HepG2 (cell line): ENCODE data around the gene TMEM151A. TPM values are rescaled to one million over a fixed set of nuclear protein-coding genes. Genes with fewer than 3 reads are reported as not detected.

Experiments used
- ATAC-seq: fragments of 200-7000 bp; cut with Tn5 transposase; 3 replicates; pipeline ENCODE4 v1.9.1; 2020; ENCODE audit warnings: mild to moderate bottlenecking, moderate library complexity
- BruUV-seq: library from RNA; stranded (reverse); fragments of 400-500 nt; replicated peaks from 2 replicates; lab custom pipeline; 2021; lab: Mats Ljungman, UMichigan
- CTCF ChIA-PET: fragments of 300-600 bp; formaldehyde crosslinking; extraction: SDS; loops from one replicate; lab custom pipeline; 2021; ENCODE audit warnings: low total read pairs, inconsistent platforms, low intra/inter-chr PET ratio; lab: Yijun Ruan, JAX
- POLR2A ChIA-PET: fragments of 350-600 bp; sonication (Branson Sonifier 250); formaldehyde crosslinking; loops from one replicate; lab custom pipeline; 2020; ENCODE audit warnings: antibody characterized with exemption, inconsistent platforms; lab: Yijun Ruan, JAX
- DNase-seq: peaks from one replicate; pipeline ENCODE4 v3.0.0-alpha.2; 2015; ENCODE audit warnings: low spot score
- FAIRE-seq: peaks from 3 replicates; lab custom pipeline; 2011; peaks lifted over from hg19 to GRCh38; lab: Jason Lieb, UNC
- H2AFZ ChIP-seq: one replicate; pipeline ENCODE4 v1.6.1; 2011; ENCODE audit warnings: low read length, inconsistent platforms
- H3K27ac ChIP-seq: fragments of 300-600 bp; 3 replicates; pipeline ENCODE4 v1.8.0; 2011; ENCODE audit warnings: mixed run types, mild to moderate bottlenecking, mixed read lengths, low read length, inconsistent platforms; ENCODE audit not compliant: insufficient read depth; ENCODE audit errors: extremely low read length
- H3K27me3 ChIP-seq, 2 experiments: fragments of 200-600 bp in 1 of 2; 2 replicates in 1 of 2; 3 replicates in 1 of 2; pipeline versions ENCODE4 v1.6.0 to v1.8.0; 2011; ENCODE audit warnings: low read length in 2 of 2, mild to moderate bottlenecking in 2 of 2, moderate library complexity in 2 of 2, inconsistent platforms in 1 of 2; ENCODE audit not compliant: insufficient read depth in 2 of 2, control insufficient read depth in 1 of 2
- H3K36me3 ChIP-seq, 2 experiments: fragments of 200-600 bp in 1 of 2; replicated peaks in 1 of 2; 2 replicates in 1 of 2; 3 replicates in 1 of 2; pipeline versions ENCODE4 v1.5.1 to v1.8.0; 2011; ENCODE audit warnings: low read length in 2 of 2, inconsistent platforms in 1 of 2; ENCODE audit not compliant: insufficient read depth in 2 of 2, control insufficient read depth in 1 of 2
- H3K4me1 ChIP-seq: 2 replicates; pipeline ENCODE4 v1.5.1; 2012; ENCODE audit warnings: low read length, inconsistent platforms; ENCODE audit not compliant: insufficient read depth
- H3K4me2 ChIP-seq: 2 replicates; pipeline ENCODE4 v1.6.0; 2011; ENCODE audit warnings: low read depth, low read length, inconsistent platforms
- H3K4me3 ChIP-seq, 3 experiments: fragments of 200-600 bp in 1 of 3; sonication (generic), shearing (Covaris generic) in 1 of 3; replicated peaks in 1 of 3; 2 replicates each; pipeline ENCODE4 v1.5.1; 2011 to 2016; ENCODE audit warnings: low read length in 3 of 3, inconsistent platforms in 2 of 3, low read depth in 2 of 3, mild to moderate bottlenecking in 2 of 3, control low read depth in 1 of 3, mixed read lengths in 1 of 3; ENCODE audit not compliant: insufficient read depth in 1 of 3
- H3K79me2 ChIP-seq: one replicate; pipeline ENCODE4 v1.6.1; 2011; ENCODE audit warnings: low read length, inconsistent platforms; ENCODE audit not compliant: insufficient read depth
- H3K9ac ChIP-seq: 2 replicates; pipeline ENCODE4 v1.6.0; 2011; ENCODE audit warnings: mild to moderate bottlenecking, low read depth, low read length, inconsistent platforms; ENCODE audit not compliant: insufficient read depth
- H3K9me3 ChIP-seq: 2 replicates; pipeline ENCODE4 v1.5.1; 2012; ENCODE audit warnings: mild to moderate bottlenecking, low read length
- H4K20me1 ChIP-seq: 2 replicates; pipeline ENCODE4 v1.6.0; 2011; ENCODE audit warnings: inconsistent platforms, mild to moderate bottlenecking, low read length, moderate library complexity; ENCODE audit not compliant: insufficient read depth
- CBX1 ChIP-seq: IDR thresholded peaks from one replicate; pipeline ENCODE4 v1.6.1; 2016; ENCODE audit warnings: antibody characterized with exemption, low read depth
- CREBL2 ChIP-seq: sonication (generic); formaldehyde crosslinking; IDR thresholded peaks from 2 replicates; pipeline ENCODE4 v1.8.1; 2023; ENCODE audit warnings: missing genetic modification reagents, mild to moderate bottlenecking, borderline replicate concordance
- EEA1 ChIP-seq: sonication (generic); formaldehyde crosslinking; IDR thresholded peaks from 2 replicates; pipeline ENCODE4 v1.5.1; 2020; ENCODE audit warnings: mild to moderate bottlenecking, missing genetic modification reagents, borderline replicate concordance
- HDAC1 ChIP-seq: sonication (generic); formaldehyde crosslinking; IDR thresholded peaks from 2 replicates; pipeline ENCODE4 v1.5.1; 2020; ENCODE audit warnings: mild to moderate bottlenecking, missing genetic modification reagents
- HIVEP1 ChIP-seq: sonication (generic); formaldehyde crosslinking; IDR thresholded peaks from 2 replicates; pipeline ENCODE4 v1.4.0; 2020; ENCODE audit warnings: mild to moderate bottlenecking, missing genetic modification reagents
- SOX5 ChIP-seq: IDR thresholded peaks from 2 replicates; pipeline ENCODE4 v1.6.1; 2016; ENCODE audit warnings: borderline replicate concordance
- ZBTB38 ChIP-seq: sonication (generic); formaldehyde crosslinking; IDR thresholded peaks from 2 replicates; pipeline ENCODE4 v1.5.1; 2020; ENCODE audit warnings: mild to moderate bottlenecking, missing genetic modification reagents
- ZMYM3 ChIP-seq: sonication (generic); formaldehyde crosslinking; IDR thresholded peaks from 2 replicates; pipeline ENCODE4 v1.5.1; 2020; ENCODE audit warnings: mild to moderate bottlenecking, missing genetic modification reagents
- ZNF292 ChIP-seq: sonication (generic); formaldehyde crosslinking; IDR thresholded peaks from 2 replicates; pipeline ENCODE4 v1.8.1; 2022; ENCODE audit warnings: mild to moderate bottlenecking, low read depth, missing genetic modification reagents, borderline replicate concordance
- ZNF331 ChIP-seq: sonication (generic); formaldehyde crosslinking; IDR thresholded peaks from 2 replicates; pipeline ENCODE4 v1.4.0; 2020; ENCODE audit warnings: missing genetic modification reagents
- ZNF512B ChIP-seq: sonication (generic); formaldehyde crosslinking; IDR thresholded peaks from 2 replicates; pipeline ENCODE4 v1.5.1; 2020; ENCODE audit warnings: missing genetic modification reagents, mild to moderate bottlenecking, borderline replicate concordance
- ZNF761 ChIP-seq: sonication (generic); formaldehyde crosslinking; conservative IDR thresholded peaks from 2 replicates; pipeline ENCODE4 v1.4.0; 2020; ENCODE audit warnings: mild to moderate bottlenecking, missing genetic modification reagents
- ZNF850 ChIP-seq: sonication (generic); formaldehyde crosslinking; conservative IDR thresholded peaks from 2 replicates; pipeline ENCODE4 v1.9.0; 2021; ENCODE audit warnings: mild to moderate bottlenecking, missing genetic modification reagents
- WGBS: methylation state at CpG from one replicate; pipeline ENCODE4 v1.1.6; 2017; ENCODE audit warnings: low lambda C conversion rate; 5-methylcytosine and 5-hydroxymethylcytosine counted together
- in situ Hi-C: cut with HindIII; loops from 2 replicates; pipeline ENCODE4 v1.10.0; 2017; ENCODE audit warnings: low pct_unique_long_range_greater_than_20kb; ENCODE audit not compliant: extremely low pct_ligation_motif_present
- intact Hi-C: fragments of 100-400 bp; cut with micrococcal nuclease; formaldehyde crosslinking; loops from one replicate; pipeline ENCODE4 v1.10.0; 2022; ENCODE audit not compliant: unreplicated experiment
- polyA plus RNA-seq, 8 experiments: library from polyadenylated mRNA; depleted of rRNA in 3 of 8; stranded (reverse) in 7 of 8; unstranded in 1 of 8; fragments of >200 nt; fragmentation: Illumina TruSeq in 4 of 8; extraction: Trizol in 4 of 8; gene quantifications; 2 replicates each; pipeline versions ENCODE4 v1.2.1 to v1.2.3, GENCODE V29; 2011 to 2016; ENCODE audit warnings: low read depth in 4 of 8, missing spikeins in 1 of 8, mixed read lengths in 1 of 8; ENCODE audit not compliant: insufficient read depth in 1 of 8
- total RNA-seq, 5 experiments: library from RNA; depleted of rRNA; stranded (reverse); fragments of >200 nt; fragmentation: Illumina TruSeq; extraction: Trizol; gene quantifications; 2 replicates each; pipeline ENCODE4 v1.2.3, GENCODE V29; 2016; ENCODE audit warnings: low read depth in 1 of 5

TMEM151A gene
- total and polyA plus RNA-seq, 2 of the 13 experiments (the other 11 are each of a cell fraction or from before 2014, with no cell fraction given) = 0.18 to 0.33 TPM

DNA sequence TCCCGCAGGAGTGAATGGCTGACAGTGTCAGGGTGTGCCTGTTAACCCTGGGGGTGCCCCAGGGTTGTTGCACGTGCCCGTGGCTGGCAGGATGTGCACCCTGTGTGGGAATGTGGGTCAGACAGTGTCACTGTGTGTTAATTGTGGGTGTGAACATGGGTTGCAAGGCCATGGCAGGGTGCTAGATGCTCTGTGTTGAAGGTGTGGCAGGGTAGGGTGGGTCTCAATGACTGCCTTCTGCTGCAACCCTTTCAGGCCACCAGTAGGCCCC lies 36.3 kb downstream of the TMEM151A start:
- intact Hi-C loops (loop anchor here (1.0 to 5.0 kb wide), 2 partner anchors 17 to 546 kb away; partner anchors contain the start of gene AP5B1), in situ Hi-C loops (loop anchor here (5.0 kb wide), 1 partner anchor 36 kb away; the partner anchor contains the start of gene TMEM151A)
- WGBS = no CpG with 5 or more reads among the region's 3 CpGs
- Histone ChIP-seq H3K9ac (peak overlapping the region; percentile 53; the same call in 1 of the 2 replicates), H3K27me3 (peaks cover 0 to 18% of the 10 kb centered on the region in 2 experiments; a peak in 3 of 5 replicates), H3K4me2 (peak overlapping the region; percentile 100), H2AFZ (no peak overlapping the region), H3K9me3 (no peaks in the 10 kb centered on the region), H4K20me1 (no peaks in the 10 kb centered on the region), H3K4me3 (peak overlapping the region in 1 of 3 experiments; percentile 76; a peak in 1 of 6 replicates), H3K27ac (no peak overlapping the region), H3K36me3 (no peaks in the 10 kb centered on the region), H3K4me1 (peaks cover 59% of the 10 kb centered on the region), H3K79me2 (no peaks in the 10 kb centered on the region)
- POLR2A ChIA-PET = no interaction called here
- peak; percentile 20 for ATAC-seq
- no TSS peak for BruUV-seq
- DNase-seq = no peak
- FAIRE-seq = no peak
- TF ChIP-seq CBX1 (peak; percentile 29), ZNF850 (CRISPR knock-in tag) (no peak), ZNF292 (CRISPR knock-in tag) (0 out of 2 replicates have a peak, but pooled peaks have one; percentile 40), SOX5 (CRISPR knock-in tag) (no peak), HDAC1 (CRISPR knock-in tag) (peak; percentile 8; the same call in 1 of the 2 replicates), ZNF761 (CRISPR knock-in tag) (0 out of 2 replicates have a peak, but pooled peaks have one; percentile 17), ZNF512B (CRISPR knock-in tag) (no peak), CREBL2 (0 out of 2 replicates have a peak, but pooled peaks have one; percentile 52), HIVEP1 (0 out of 2 replicates have a peak, but pooled peaks have one; percentile 19), ZNF331 (no peak), ZBTB38 (CRISPR knock-in tag) (peak; percentile 35; the same call in 1 of the 2 replicates), ZMYM3 (CRISPR knock-in tag) (peak; percentile 56; the same call in 1 of the 2 replicates), EEA1 (CRISPR knock-in tag) (0 out of 2 replicates have a peak, but pooled peaks have one; percentile 40)
- CTCF ChIA-PET = interaction anchor here (1.2 to 3.4 kb wide), 5 partner anchors 16 to 105 kb away, joined by 4 to 68 read pairs (median 7); no protein-coding TSS in a partner anchor
